Neuronal stem cell (in vitro differentiated cells): ENCODE results near the gene TRIM66.
A peak's percentile ranks its signal among the peaks of the same experiment; 100 is the strongest.

Experiments
- DNase-seq: peaks from one replicate; pipeline ENCODE4 v3.0.0-alpha.2; 2013; ENCODE audit warnings: low spot score
- H2AFZ ChIP-seq: one replicate; pipeline ENCODE4 v1.6.1; 2013; ENCODE audit warnings: mild to moderate bottlenecking, low read length, inconsistent platforms
- H2AK5ac ChIP-seq: 2 replicates; pipeline ENCODE4 v1.6.1; 2013; ENCODE audit warnings: low read depth, mild to moderate bottlenecking, inconsistent platforms, low read length, moderate library complexity, mixed read lengths
- H2BK120ac ChIP-seq: 2 replicates; pipeline ENCODE4 v1.6.1; 2013; ENCODE audit warnings: low read depth, mild to moderate bottlenecking, inconsistent platforms, low read length, moderate library complexity, mixed read lengths
- H2BK12ac ChIP-seq: one replicate; pipeline ENCODE4 v1.6.1; 2013; ENCODE audit warnings: low read length, inconsistent platforms
- H2BK15ac ChIP-seq: 2 replicates; pipeline ENCODE4 v1.6.1; 2013; ENCODE audit warnings: mild to moderate bottlenecking, low read length, inconsistent platforms, mixed read lengths
- H2BK5ac ChIP-seq: one replicate; pipeline ENCODE4 v1.6.1; 2013; ENCODE audit warnings: inconsistent platforms, mild to moderate bottlenecking, low read length, moderate library complexity
- H3K14ac ChIP-seq: one replicate; pipeline ENCODE4 v1.6.1; 2013; ENCODE audit warnings: low read length, inconsistent platforms
- H3K18ac ChIP-seq: 2 replicates; pipeline ENCODE4 v1.6.1; 2013; ENCODE audit warnings: low read length, inconsistent platforms
- H3K23ac ChIP-seq: 2 replicates; pipeline ENCODE4 v1.6.1; 2013; ENCODE audit warnings: low read depth, mild to moderate bottlenecking, mixed read lengths, low read length, inconsistent platforms; ENCODE audit not compliant: poor library complexity
- H3K27ac ChIP-seq: replicated peaks from 3 replicates; pipeline ENCODE4 v1.5.1; 2013; ENCODE audit warnings: low read length, inconsistent platforms
- H3K27me3 ChIP-seq, 3 experiments: 2 replicates each; pipeline ENCODE4 v1.6.1; 2013; ENCODE audit warnings: low read length in 3 of 3, mild to moderate bottlenecking in 2 of 3, inconsistent platforms in 1 of 3, low read depth in 1 of 3, mixed read lengths in 1 of 3, moderate library complexity in 1 of 3; ENCODE audit not compliant: control insufficient read depth in 3 of 3, insufficient read depth in 3 of 3
- H3K36me3 ChIP-seq, 2 donors: replicated peaks in 1 of 2; 2 replicates each; pipeline ENCODE4 v1.6.1; 2013; ENCODE audit warnings: low read length in 2 of 2; ENCODE audit not compliant: control insufficient read depth in 2 of 2, insufficient read depth in 2 of 2
- H3K4ac ChIP-seq: 2 replicates; pipeline ENCODE4 v1.6.1; 2013; ENCODE audit warnings: inconsistent platforms, mild to moderate bottlenecking, low read length, moderate library complexity
- H3K4me1 ChIP-seq, 2 donors: 1 replicate in 1 of 2; 2 replicates in 1 of 2; pipeline ENCODE4 v1.6.1; 2013; ENCODE audit warnings: low read length in 2 of 2, low read depth in 1 of 2; ENCODE audit not compliant: control insufficient read depth in 2 of 2, insufficient read depth in 1 of 2
- H3K4me2 ChIP-seq: one replicate; pipeline ENCODE4 v1.6.1; 2013; ENCODE audit warnings: mild to moderate bottlenecking, low read length, inconsistent platforms; ENCODE audit not compliant: insufficient read depth, poor library complexity, severe bottlenecking
- H3K4me3 ChIP-seq, 2 donors: 2 replicates each; pipeline ENCODE4 v1.5.1; 2013; ENCODE audit warnings: low read length in 2 of 2, mild to moderate bottlenecking in 2 of 2, inconsistent platforms in 1 of 2, moderate library complexity in 1 of 2
- H3K79me1 ChIP-seq: one replicate; pipeline ENCODE4 v1.6.1; 2013; ENCODE audit warnings: low read depth, mild to moderate bottlenecking, inconsistent platforms, low read length, moderate library complexity
- H3K9ac ChIP-seq: one replicate; pipeline ENCODE4 v1.6.1; 2013; ENCODE audit warnings: mild to moderate bottlenecking, low read depth, low read length, inconsistent platforms; ENCODE audit not compliant: poor library complexity
- H3K9me3 ChIP-seq, 2 donors: replicated peaks in 1 of 2; 2 replicates each; pipeline versions ENCODE3 to v1.6.1; 2013; ENCODE audit warnings: low read length in 2 of 2, mild to moderate bottlenecking in 2 of 2, inconsistent platforms in 1 of 2, low read depth in 1 of 2, mixed read lengths in 1 of 2, moderate library complexity in 1 of 2; ENCODE audit not compliant: control insufficient read depth in 2 of 2, insufficient read depth in 1 of 2
- H4K8ac ChIP-seq: one replicate; pipeline ENCODE4 v1.6.1; 2013; ENCODE audit warnings: low read depth, mild to moderate bottlenecking, inconsistent platforms, low read length, moderate library complexity
- H4K91ac ChIP-seq: one replicate; pipeline ENCODE4 v1.6.1; 2013; ENCODE audit warnings: low read length, low read depth, mild to moderate bottlenecking, inconsistent platforms; ENCODE audit not compliant: poor library complexity
- WGBS, 2 donors: extraction: QIAGEN DNeasy Blood & Tissue Kit; methylation state at CpG; one replicate each; pipeline ENCODE4 v1.1.7; 2013; ENCODE audit warnings: missing lambda C conversion rate in 2 of 2, mixed read lengths in 1 of 2; ENCODE audit not compliant: insufficient read length in 2 of 2, insufficient replicate concordance in 1 of 2; ENCODE audit errors: extremely low coverage in 2 of 2; 5-methylcytosine and 5-hydroxymethylcytosine counted together

Gene TRIM66

GRCh38 chr11:8604078-8604723 lies 78.3 kb downstream of the TRIM66 start:
- no peak overlapping the region for H2AK5ac ChIP-seq
- H4K91ac ChIP-seq: no peak overlapping the region
- H3K9ac ChIP-seq: no peak overlapping the region
- H3K4me1 ChIP-seq: peaks cover 3 to 7% of the 10 kb centered on the region in 2 donors
- H2BK12ac ChIP-seq: no peak overlapping the region
- no peak overlapping the region for H3K27ac ChIP-seq
- H4K8ac ChIP-seq: no peak overlapping the region
- H3K14ac ChIP-seq: no peak overlapping the region
- H3K4me2 ChIP-seq: no peak overlapping the region
- H3K18ac ChIP-seq: no peak overlapping the region
- H2BK5ac ChIP-seq: no peak overlapping the region
- peak overlapping the region; percentile 15 for H2AFZ ChIP-seq
- no peaks in the 10 kb centered on the region for H3K9me3 ChIP-seq
- no CpG with 5 or more reads among the region's 9 CpGs for WGBS, 2 donors
- no peaks in the 10 kb centered on the region for H3K36me3 ChIP-seq
- no peak overlapping the region for H3K4ac ChIP-seq
- H2BK120ac ChIP-seq: no peak overlapping the region
- no peak overlapping the region for H3K4me3 ChIP-seq
- H2BK15ac ChIP-seq: no peak overlapping the region
- no peaks in the 10 kb centered on the region for H3K27me3 ChIP-seq
- H3K23ac ChIP-seq: no peak overlapping the region
- DNase-seq: peak; percentile 51
- H3K79me1 ChIP-seq: no peaks in the 10 kb centered on the region

- Histone ChIP-seq H3K36me3 (no peaks in the 10 kb centered on the region), H2BK12ac (no peak overlapping the region), H3K79me1 (no peaks in the 10 kb centered on the region), H2BK15ac (no peak overlapping the region), H3K14ac (no peak overlapping the region), H3K9ac (no peak overlapping the region), H3K23ac (no peak overlapping the region), H4K8ac (no peak overlapping the region), H2AFZ (no peak overlapping the region), H2BK120ac (no peak overlapping the region), H3K27ac (no peak overlapping the region), H3K4me1 (peaks cover 3 to 7% of the 10 kb centered on the region in 2 donors), H3K9me3 (no peaks in the 10 kb centered on the region), H3K4ac (no peak overlapping the region), H4K91ac (no peak overlapping the region), H3K18ac (no peak overlapping the region), H3K27me3 (no peaks in the 10 kb centered on the region), H3K4me3 (no peak overlapping the region), H2BK5ac (no peak overlapping the region), H2AK5ac (no peak overlapping the region), H3K4me2 (no peak overlapping the region)
- no CpG with 5 or more reads among the region's 2 CpGs for WGBS, 2 donors
- DNase-seq: no peak
Observed at GRCh38 chr11:8603696-8604077, 78.8 kb downstream of the TRIM66 start.

GRCh38 chr11:8601376-8602133 lies 80.9 kb downstream of the TRIM66 start:
- Histone ChIP-seq H3K14ac (no peak overlapping the region), H3K27me3 (no peaks in the 10 kb centered on the region)
- no CpG with 5 or more reads among the region's 9 CpGs for WGBS, 2 donors

GRCh38 chr11:8598506-8598905 lies 84.0 kb downstream of the TRIM66 start:
- Histone ChIP-seq H3K4me3 (no peak overlapping the region), H2BK12ac (no peak overlapping the region), H2BK120ac (no peak overlapping the region), H2AK5ac (no peak overlapping the region), H3K4me1 (peaks cover 3 to 10% of the 10 kb centered on the region in 2 donors), H2AFZ (no peak overlapping the region), H2BK5ac (no peak overlapping the region), H3K27me3 (no peaks in the 10 kb centered on the region), H3K18ac (no peak overlapping the region), H3K4ac (no peak overlapping the region), H3K36me3 (no peaks in the 10 kb centered on the region), H3K4me2 (no peak overlapping the region), H3K14ac (no peak overlapping the region), H2BK15ac (no peak overlapping the region), H3K27ac (no peak overlapping the region), H3K23ac (no peak overlapping the region), H4K91ac (no peak overlapping the region), H3K9ac (no peak overlapping the region), H4K8ac (no peak overlapping the region), H3K9me3 (no peaks in the 10 kb centered on the region), H3K79me1 (no peaks in the 10 kb centered on the region)
- no CpG with 5 or more reads among the region's 1 CpG for WGBS, 2 donors
- DNase-seq: no peak

More at GRCh38 chr11:8601376-8602133, 80.9 kb downstream of the TRIM66 start:
- H3K36me3 ChIP-seq: no peaks in the 10 kb centered on the region
- H2BK15ac ChIP-seq: no peak overlapping the region
- peak overlapping the region; percentile 85 for H2AFZ ChIP-seq
- no peaks in the 10 kb centered on the region for H3K9me3 ChIP-seq
- no peak overlapping the region for H3K4me3 ChIP-seq
- H3K18ac ChIP-seq: peak overlapping the region; percentile 5
- no peak overlapping the region for H2BK5ac ChIP-seq
- H4K91ac ChIP-seq: no peak overlapping the region
- H3K4me2 ChIP-seq: no peak overlapping the region
- H2BK12ac ChIP-seq: no peak overlapping the region
- H3K27ac ChIP-seq: peak overlapping the region; percentile 19
- H2BK120ac ChIP-seq: no peak overlapping the region
- DNase-seq: no peak
- no peak overlapping the region for H3K9ac ChIP-seq
- H2AK5ac ChIP-seq: no peak overlapping the region
- H3K79me1 ChIP-seq: no peaks in the 10 kb centered on the region
- peaks cover 3 to 7% of the 10 kb centered on the region in 2 donors for H3K4me1 ChIP-seq
- no peak overlapping the region for H3K4ac ChIP-seq
- no peak overlapping the region for H4K8ac ChIP-seq
- no peak overlapping the region for H3K23ac ChIP-seq
